ENCODE results near the gene GNA14. TPM values are rescaled to one million over a fixed set of nuclear protein-coding genes. Genes with fewer than 3 reads are reported as not detected.
A peak's percentile ranks its signal among the peaks of the same experiment; 100 is the strongest.

GNA14 gene
- total and polyA plus RNA-seq, 2 of the 8 experiments (the other 6 are each of a cell fraction or from before 2014, with no cell fraction given), result 3.4 to 6.3 TPM

GRCh38 chr9:77587851-77588250, 60.3 kb downstream of the GNA14 start:
- Histone ChIP-seq H3K79me2 (ENCODE audit: control insufficient read depth in 1 of 2, insufficient read depth in 2 of 2, low read length in 2 of 2) (no peaks in the 10 kb centered on the region), H3K79me1 (ENCODE audit: low read depth, low read length) (no peaks in the 10 kb centered on the region), H4K20me1 (replicated peaks in 1 of 2; ENCODE audit: control insufficient read depth in 1 of 2, insufficient read depth in 2 of 2, low read length in 2 of 2) (no peaks in the 10 kb centered on the region), H3K9ac (replicated peaks in 1 of 4; ENCODE audit: extremely low read depth in 1 of 4, low read depth in 3 of 4, low read length in 3 of 4) (no peak overlapping the region; a peak in 1 of 7 replicates), H3K4me2 (ENCODE audit: insufficient read depth in 1 of 2, low read depth in 2 of 2, low read length in 2 of 2) (no peak overlapping the region), H4K91ac (replicated peaks; ENCODE audit: insufficient read length, low read length) (no peak overlapping the region), H3K14ac (ENCODE audit: insufficient read length) (no peak overlapping the region), H2BK5ac (ENCODE audit: low read depth, low read length) (peak overlapping the region; percentile 80; the same call in 1 of the 2 replicates), H3K4me3 (ENCODE audit: extremely low read depth in 1 of 4, insufficient read depth in 2 of 4, low read depth in 3 of 4, low read length in 4 of 4) (no peak overlapping the region), H4K8ac (ENCODE audit: extremely low read depth, insufficient read depth, low read length) (no peak overlapping the region), H3K27ac (ENCODE audit: low read depth, low read length) (no peak overlapping the region), H3K23me2 (ENCODE audit: low read depth, low read length) (no peaks in the 10 kb centered on the region), H2BK12ac (ENCODE audit: low read depth, low read length) (peak overlapping the region; percentile 64; the same call in 1 of the 2 replicates), H2BK120ac (replicated peaks; ENCODE audit: low read depth, low read length) (peak overlapping the region; percentile 47), H3K9me3 (ENCODE audit: insufficient read depth in 2 of 2, low read depth in 1 of 2, low read length in 1 of 2) (no peaks in the 10 kb centered on the region), H2AFZ (ENCODE audit: low read length) (no peak overlapping the region), H2AK5ac (ENCODE audit: low read depth, low read length) (peak overlapping the region; percentile 47; the same call in 1 of the 2 replicates), H3K56ac (replicated peaks; ENCODE audit: insufficient read length, low read depth, low read length) (no peak overlapping the region), H2BK15ac (ENCODE audit: low read length) (0 out of 2 replicates have a peak overlapping the region, but pooled peaks have one; percentile 84), H3K18ac (ENCODE audit: extremely low read depth, low read length) (0 out of 2 replicates have a peak overlapping the region, but pooled peaks have one; percentile 53), H4K5ac (ENCODE audit: insufficient read length, low read depth, low read length) (no peak overlapping the region), H3K23ac (ENCODE audit: insufficient read length) (no peak overlapping the region), H3K4ac (replicated peaks; ENCODE audit: insufficient read length, low read depth, low read length) (no peak overlapping the region), H3K27me3 (replicated peaks in 1 of 4; ENCODE audit: control insufficient read depth in 3 of 4, extremely low read depth in 1 of 4, insufficient read depth in 3 of 4, low read length in 3 of 4) (no peaks in the 10 kb centered on the region), H2BK20ac (ENCODE audit: low read length) (peak overlapping the region; percentile 96; the same call in 1 of the 2 replicates), H3K4me1 (replicated peaks in 1 of 4; ENCODE audit: control insufficient read depth in 3 of 4, insufficient read depth in 4 of 4, low read length in 3 of 4) (peaks cover 3 to 23% (median 13%) of the 10 kb centered on the region in 4 experiments; a peak in 4 of 7 replicates), H3K36me3 (ENCODE audit: control insufficient read depth in 2 of 4, insufficient read depth in 4 of 4, low read length in 3 of 4) (no peaks in the 10 kb centered on the region)
- DNase-seq (ENCODE audit: low read depth in 1 of 2, low spot score in 2 of 2) (no peak), FAIRE-seq (no peak)
- POLR2A ChIA-PET (ENCODE audit: partially characterized antibody), result no interaction called here
- TF ChIP-seq SIN3A (conservative IDR thresholded peaks at IDR 0.05 in 1 of 2, IDR thresholded peaks at IDR 0.05 in 1 of 2; ENCODE audit: low read depth in 1 of 2, low read length in 2 of 2) (no peak), TAF7 (optimal IDR thresholded peaks at IDR 0.05; ENCODE audit: borderline replicate concordance, low read depth, low read length) (no peak), CHD2 (IDR thresholded peaks at IDR 0.05; ENCODE audit: low read length) (no peak), CTCF (IDR thresholded peaks at IDR 0.05; ENCODE audit: control extremely low read depth in 1 of 3, insufficient read depth in 1 of 3, low read depth in 1 of 3, low read length in 3 of 3) (no peak)
- CTCF ChIA-PET (ENCODE audit: partially characterized antibody), result no interaction called here
- 92% methylated on average over 2 of the region's 2 CpGs; no CpG with 5 or more reads in 1 of the 2 experiments for WGBS, 2 experiments (ENCODE audit: extremely low coverage in 1 of 2, insufficient coverage in 1 of 2, insufficient read length in 1 of 2, insufficient replicate concordance in 2 of 2, low coverage in 1 of 2, low lambda C conversion rate in 2 of 2, missing lambda C conversion rate in 1 of 2)

Data from H1 (cell line).